Eye (tissue), 1 donor: Measurements from ENCODE around the gene NFYC.
A peak's percentile ranks its signal among the peaks of the same experiment; 100 is the strongest.

Experiments
- DNase-seq: peaks from one replicate; pipeline ENCODE4 v3.0.0-alpha.2; 2015

Gene NFYC

GRCh38 chr1:40783001-40783905 is 91.7 kb downstream of the NFYC start, which contains the start of gene KCNQ4:
KCNQ4 (plus strand) TSS chr1:40783787; CDS start chr1:40784094, 307 bp downstream.
- peak; percentile 68 for DNase-seq

- DNase-seq: peak; percentile 57
Measured at GRCh38 chr1:40784141-40784770, 92.8 kb downstream of the NFYC start.

- DNase-seq: no peak
Measured at GRCh38 chr1:40784771-40785151, 93.3 kb downstream of the NFYC start.

GRCh38 chr1:40785446-40785845 is 93.9 kb downstream of the NFYC start:
- DNase-seq: no peak

- no peak for DNase-seq
Measured at GRCh38 chr1:40786171-40786994, 94.9 kb downstream of the NFYC start.

- DNase-seq: no peak
Measured at GRCh38 chr1:40786995-40787705, 95.6 kb downstream of the NFYC start.

GRCh38 chr1:40787737-40788560 is 96.4 kb downstream of the NFYC start:
- no peak for DNase-seq

- DNase-seq: no peak
Measured at GRCh38 chr1:40788561-40789341, 97.2 kb downstream of the NFYC start.

GRCh38 chr1:40789342-40789598 is 97.8 kb downstream of the NFYC start:
- DNase-seq: no peak

GRCh38 chr1:40789661-40790430 is 98.3 kb downstream of the NFYC start:
- no peak for DNase-seq

- DNase-seq: no peak
Measured at GRCh38 chr1:40792036-40792435, 100.5 kb downstream of the NFYC start.

- no peak for DNase-seq
Measured at GRCh38 chr1:40793617-40794016, 102.1 kb downstream of the NFYC start.

GRCh38 chr1:40794048-40794447 is 102.5 kb downstream of the NFYC start:
- DNase-seq: no peak

- DNase-seq: no peak
Measured at GRCh38 chr1:40794974-40795715, 103.6 kb downstream of the NFYC start.

GRCh38 chr1:40795811-40796586 is 104.5 kb downstream of the NFYC start:
- DNase-seq: no peak

- no peak for DNase-seq
Measured at GRCh38 chr1:40796939-40797667, 105.6 kb downstream of the NFYC start.

- DNase-seq: no peak
Measured at GRCh38 chr1:40797668-40798010, 106.1 kb downstream of the NFYC start.
